SU-DHL-6 (cell line): ENCODE data around the gene UCHL1.

Source experiments
- H2AFZ ChIP-seq: fragments of 200-600 bp; sonication (generic); 2 replicates; pipeline ENCODE4 v1.6.1; 2014; ENCODE audit warnings: low read depth, mild to moderate bottlenecking, moderate library complexity, mixed read lengths, antibody characterized with exemption, low read length; ENCODE audit not compliant: severe bottlenecking
- H3F3A ChIP-seq: fragments of 200-600 bp; shearing (Covaris generic); 2 replicates; pipeline ENCODE4 v1.6.0; 2016; ENCODE audit warnings: antibody characterized with exemption, mild to moderate bottlenecking; ENCODE audit not compliant: insufficient read depth
- H3K27ac ChIP-seq: fragments of 200-600 bp; sonication (generic); 2 replicates; pipeline ENCODE4 v1.5.1; 2016; ENCODE audit warnings: low read depth, mild to moderate bottlenecking, low read length, moderate library complexity, mixed read lengths
- H3K27me3 ChIP-seq: fragments of 200-600 bp; sonication (generic), shearing (Covaris generic); 2 replicates; pipeline ENCODE4 v1.6.0; 2014; ENCODE audit warnings: mild to moderate bottlenecking, low read length
- H3K36me3 ChIP-seq: fragments of 200-600 bp; sonication (generic); 2 replicates; pipeline ENCODE4 v1.6.1; 2014; ENCODE audit warnings: mild to moderate bottlenecking, low read length, mixed read lengths
- H3K4me2 ChIP-seq: fragments of 300-600, 200-600 bp; shearing (Covaris generic), sonication (generic); 2 replicates; pipeline ENCODE4 v1.6.0; 2014; ENCODE audit warnings: low read length, low read depth, mild to moderate bottlenecking; ENCODE audit not compliant: poor library complexity, severe bottlenecking
- H3K4me3 ChIP-seq: fragments of 200-600 bp; sonication (generic); 2 replicates; pipeline ENCODE4 v1.5.1; 2014; ENCODE audit warnings: antibody characterized with exemption, low read length, mild to moderate bottlenecking, mixed read lengths; ENCODE audit not compliant: insufficient read depth, poor library complexity, severe bottlenecking
- H3K79me2 ChIP-seq: fragments of 200-600 bp; sonication (generic); 2 replicates; pipeline ENCODE4 v1.6.1; 2014; ENCODE audit warnings: mild to moderate bottlenecking, low read length, moderate library complexity; ENCODE audit not compliant: insufficient read depth
- H3K9ac ChIP-seq: fragments of 200-600 bp; sonication (generic); 2 replicates; pipeline ENCODE4 v1.7.0; 2014; ENCODE audit warnings: mild to moderate bottlenecking, low read length
- H3K9me2 ChIP-seq: fragments of 200-600 bp; sonication (generic); replicated peaks from 2 replicates; pipeline ENCODE4 v1.6.1; 2014; ENCODE audit warnings: low read length; ENCODE audit not compliant: insufficient read depth
- H3K9me3 ChIP-seq: fragments of 200-600 bp; sonication (generic); 2 replicates; pipeline ENCODE4 v1.6.1; 2014; ENCODE audit warnings: low read length, mixed read lengths; ENCODE audit not compliant: insufficient read depth
- H4K20me1 ChIP-seq: fragments of 200-600 bp; sonication (generic); 2 replicates; pipeline ENCODE4 v1.6.1; 2014; ENCODE audit warnings: low read depth, mild to moderate bottlenecking, antibody characterized with exemption, low read length, moderate library complexity, mixed read lengths
- CTCF ChIP-seq: fragments of 200-600 bp; sonication (generic); IDR thresholded peaks from one replicate; pipeline ENCODE4 v1.5.1; 2017; ENCODE audit warnings: antibody characterized with exemption, mild to moderate bottlenecking, low read length, moderate library complexity; ENCODE audit not compliant: insufficient read depth, poor library complexity, severe bottlenecking
- EZH2phosphoT487 ChIP-seq: fragments of 200-600 bp; sonication (generic), shearing (Covaris generic); conservative IDR thresholded peaks from 2 replicates; pipeline ENCODE4 v1.6.1; 2018; ENCODE audit warnings: mild to moderate bottlenecking, antibody characterized with exemption, low read length, moderate library complexity, mixed read lengths

The UCHL1 gene

GRCh38 chr4:41297832-41298231, 41.1 kb downstream of the UCHL1 start:
- Histone ChIP-seq H3K36me3 (no peaks in the 10 kb centered on the region), H2AFZ (no peak overlapping the region), H3K4me2 (no peak overlapping the region), H3K9ac (no peak overlapping the region), H3F3A (no peaks in the 10 kb centered on the region), H3K79me2 (no peaks in the 10 kb centered on the region), H3K9me2 (no peaks in the 10 kb centered on the region), H3K27me3 (no peaks in the 10 kb centered on the region), H3K27ac (no peak overlapping the region), H3K9me3 (peaks cover 23% of the 10 kb centered on the region; the same call in 1 of the 2 replicates), H3K4me3 (no peak overlapping the region), H4K20me1 (no peaks in the 10 kb centered on the region)
- no peak for TF ChIP-seq CTCF

GRCh38 chr4:41299486-41299885, 42.8 kb downstream of the UCHL1 start:
- no peaks in the 10 kb centered on the region for H3K27me3 ChIP-seq
- no peak overlapping the region for H3K4me2 ChIP-seq
- H2AFZ ChIP-seq = no peak overlapping the region
- H3K4me3 ChIP-seq = no peak overlapping the region
- no peaks in the 10 kb centered on the region for H3K36me3 ChIP-seq
- H3K79me2 ChIP-seq = no peaks in the 10 kb centered on the region
- H3K9me3 ChIP-seq = peaks cover 13% of the 10 kb centered on the region; the same call in 1 of the 2 replicates
- no peak overlapping the region for H3K27ac ChIP-seq
- no peaks in the 10 kb centered on the region for H4K20me1 ChIP-seq
- H3K9me2 ChIP-seq = no peaks in the 10 kb centered on the region
- no peaks in the 10 kb centered on the region for H3F3A ChIP-seq
- no peak overlapping the region for H3K9ac ChIP-seq
- TF ChIP-seq EZH2phosphoT487 (no peak), CTCF (no peak)

GRCh38 chr4:41301137-41301536, 44.4 kb downstream of the UCHL1 start:
- TF ChIP-seq CTCF = no peak
- no peak for TF ChIP-seq EZH2phosphoT487
- H3K79me2 ChIP-seq = no peaks in the 10 kb centered on the region
- no peak overlapping the region for H3K4me2 ChIP-seq
- H3K4me3 ChIP-seq = no peak overlapping the region
- H4K20me1 ChIP-seq = no peaks in the 10 kb centered on the region
- no peak overlapping the region for H2AFZ ChIP-seq
- H3K9ac ChIP-seq = no peak overlapping the region
- no peaks in the 10 kb centered on the region for H3K9me3 ChIP-seq
- H3K27me3 ChIP-seq = no peaks in the 10 kb centered on the region
- no peaks in the 10 kb centered on the region for H3F3A ChIP-seq
- H3K36me3 ChIP-seq = no peaks in the 10 kb centered on the region
- H3K9me2 ChIP-seq = no peaks in the 10 kb centered on the region
- H3K27ac ChIP-seq = no peak overlapping the region
